Spinal cord (tissue), 10 donors: Measurements from ENCODE around the gene EEF1AKMT3. TPM values are rescaled to one million over a fixed set of nuclear protein-coding genes. Genes with fewer than 3 reads are reported as not detected.

ENCODE experiments used
- DNase-seq, 6 donors: peaks; one replicate each; pipeline versions ENCODE4 v3.0.0 to v3.0.0-alpha.2; 2013 to 2015; ENCODE audit warnings: low spot score in 6 of 6, low read depth in 4 of 6
- H3K27ac ChIP-seq: one replicate; pipeline ENCODE4 v1.5.1; 2013; ENCODE audit warnings: low read depth, low read length, control low read depth
- H3K27me3 ChIP-seq: one replicate; pipeline ENCODE4 v1.6.1; 2013; ENCODE audit warnings: low read length; ENCODE audit not compliant: control insufficient read depth, insufficient read depth
- H3K36me3 ChIP-seq: one replicate; pipeline ENCODE4 v1.6.1; 2013; ENCODE audit warnings: low read length; ENCODE audit not compliant: control insufficient read depth, insufficient read depth
- H3K4me1 ChIP-seq: one replicate; pipeline ENCODE4 v1.6.1; 2013; ENCODE audit warnings: low read length; ENCODE audit not compliant: control insufficient read depth, insufficient read depth
- H3K4me3 ChIP-seq: one replicate; pipeline ENCODE4 v1.5.1; 2013; ENCODE audit warnings: low read depth, low read length, control low read depth
- H3K9me3 ChIP-seq: one replicate; pipeline ENCODE4 v1.6.1; 2013; ENCODE audit warnings: low read length; ENCODE audit not compliant: control insufficient read depth, insufficient read depth
- WGBS: methylation state at CpG from one replicate; pipeline ENCODE4 v1.1.5; 2013; ENCODE audit warnings: missing lambda C conversion rate; ENCODE audit not compliant: insufficient coverage; 5-methylcytosine and 5-hydroxymethylcytosine counted together
- polyA plus RNA-seq, 2 donors: library from polyadenylated mRNA; unstranded; fragments of 120-200 nt; gene quantifications; one replicate each; pipeline ENCODE4 v1.2.1, GENCODE V29; 2013; ENCODE audit not compliant: insufficient read length in 2 of 2
- total RNA-seq, 2 donors: library from RNA; depleted of rRNA in 1 of 2; stranded (reverse); fragments of 120-200 nt in 1 of 2; fragments of >200 nt in 1 of 2; gene quantifications; one replicate each; pipeline versions ENCODE4 v1.2.3 to v1.2.4, GENCODE V29; 2013 to 2014
- donor health status: healthy.

The EEF1AKMT3 gene
- total and polyA plus RNA-seq, 4 donors = 4.7 to 6.1 (median 5.7) TPM

DNA sequence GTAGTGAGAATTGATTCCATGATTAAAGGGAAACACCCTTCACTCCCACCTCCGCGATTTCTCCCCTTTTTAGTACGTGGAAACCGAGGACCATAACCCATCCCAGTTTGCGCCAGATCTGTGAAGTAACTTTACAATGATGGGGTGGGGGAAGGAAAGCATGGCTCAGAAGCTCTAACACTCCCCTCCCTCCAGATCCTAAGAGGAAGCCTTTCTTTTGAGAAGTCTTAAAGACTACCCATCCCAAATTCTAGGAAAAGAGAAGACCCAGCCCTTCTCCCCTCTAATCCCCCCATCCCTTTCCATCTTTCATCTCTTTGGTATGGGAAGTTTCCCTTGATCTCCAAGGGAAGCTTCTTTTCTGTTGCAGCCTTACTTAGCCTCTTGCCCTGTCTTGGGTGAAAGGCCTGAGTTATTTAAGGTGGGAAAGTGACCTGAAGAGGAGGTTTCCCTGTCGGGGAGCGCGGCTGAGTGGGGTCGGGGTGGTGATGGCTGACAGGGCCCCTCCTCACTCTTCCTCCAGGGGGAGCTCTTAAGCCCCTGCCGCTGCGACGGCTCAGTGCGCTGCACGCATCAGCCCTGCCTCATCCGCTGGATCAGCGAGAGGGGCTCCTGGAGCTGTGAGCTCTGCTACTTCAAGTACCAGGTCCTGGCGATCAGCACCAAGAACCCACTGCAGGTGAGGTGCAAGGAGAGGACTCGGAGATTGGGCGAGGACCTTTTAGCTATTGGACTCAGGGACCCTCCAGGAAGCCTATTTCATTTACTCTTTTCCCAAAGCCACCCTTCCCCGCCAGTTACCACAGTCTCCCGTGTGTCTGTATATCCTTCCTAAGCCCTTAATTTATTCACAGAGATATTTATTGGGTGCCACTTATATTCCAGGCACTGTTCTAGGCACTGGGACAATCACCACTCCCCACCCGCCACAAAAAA, 15.7 kb upstream of the EEF1AKMT3 start:
- peak overlapping the region; percentile 46 for H3K4me3 ChIP-seq

DNA sequence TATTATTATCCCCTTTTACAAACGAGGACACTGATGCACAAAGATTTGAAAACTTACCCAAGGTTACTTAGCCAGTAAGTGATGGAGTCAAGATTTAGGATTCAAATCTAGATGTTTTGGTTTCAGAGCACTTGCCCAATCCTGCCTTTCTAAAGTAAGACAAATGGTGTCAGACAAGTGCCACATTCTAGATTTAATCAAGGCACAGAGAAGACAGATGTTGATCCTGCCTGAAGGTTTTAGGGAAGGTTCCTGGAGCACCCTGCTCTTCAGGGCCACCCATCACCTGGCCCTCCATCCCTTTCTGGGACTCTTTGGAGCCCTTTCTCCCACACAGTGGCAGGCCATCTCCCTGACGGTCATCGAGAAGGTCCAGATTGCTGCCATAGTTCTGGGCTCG, 14.6 kb upstream of the EEF1AKMT3 start:
- peaks cover 37% of the 10 kb centered on the region for H3K36me3 ChIP-seq
- H3K4me1 ChIP-seq = peaks cover 14% of the 10 kb centered on the region
- H3K27ac ChIP-seq = no peak overlapping the region
- peaks cover 2% of the 10 kb centered on the region for H3K27me3 ChIP-seq
- no peak overlapping the region for H3K4me3 ChIP-seq
- no peak for DNase-seq
- whole genome bisulfite sequencing = 94% methylated on average over 3 of the region's 4 CpGs
- H3K9me3 ChIP-seq = no peaks in the 10 kb centered on the region

More for the DNA sequence above, 15.7 kb upstream of the EEF1AKMT3 start:
- no peak for DNase-seq
- Histone ChIP-seq H3K27ac (no peak overlapping the region), H3K36me3 (peaks cover 34% of the 10 kb centered on the region), H3K27me3 (no peaks in the 10 kb centered on the region), H3K4me1 (peaks cover 14% of the 10 kb centered on the region), H3K9me3 (no peaks in the 10 kb centered on the region)
- 15% methylated on average over 11 of the region's 22 CpGs for WGBS

DNA sequence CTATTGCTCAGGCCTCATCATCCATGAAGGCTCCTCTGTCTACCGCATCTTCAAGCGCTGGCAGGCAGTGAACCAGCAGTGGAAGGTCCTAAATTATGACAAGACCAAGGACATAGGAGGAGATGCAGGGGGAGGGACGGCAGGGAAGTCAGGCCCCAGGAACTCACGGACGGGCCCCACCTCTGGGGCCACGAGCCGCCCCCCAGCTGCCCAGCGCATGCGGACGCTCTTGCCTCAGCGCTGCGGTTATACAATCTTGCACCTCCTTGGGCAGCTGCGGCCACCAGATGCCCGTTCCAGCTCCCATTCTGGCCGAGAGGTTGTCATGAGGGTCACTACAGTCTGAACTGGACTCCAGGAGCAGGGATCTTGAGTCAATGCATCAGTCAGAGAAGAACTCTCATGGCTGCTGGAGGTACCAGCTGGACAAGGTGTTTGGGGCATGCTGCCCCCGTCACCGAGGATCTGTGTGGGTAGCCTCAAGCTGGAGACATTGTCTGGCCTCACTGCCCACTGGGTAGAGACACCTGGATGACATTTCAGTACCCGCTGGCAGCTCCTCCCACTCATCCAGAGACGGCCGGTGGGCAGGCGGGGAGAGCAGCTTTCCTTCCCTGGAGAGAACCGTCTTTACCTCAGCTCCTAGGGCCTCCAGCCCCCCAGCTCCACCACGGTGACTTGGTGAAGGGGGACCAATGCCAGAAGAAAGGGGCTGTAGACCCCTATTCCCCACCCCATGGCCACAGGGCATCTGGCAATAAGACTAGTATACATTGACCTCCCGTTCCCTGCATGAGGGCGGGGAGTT, 13.7 kb upstream of the EEF1AKMT3 start:
- H3K4me3 ChIP-seq = no peak overlapping the region
- H3K27ac ChIP-seq = no peak overlapping the region
- peaks cover 37% of the 10 kb centered on the region for H3K36me3 ChIP-seq
- peaks cover 14% of the 10 kb centered on the region for H3K4me1 ChIP-seq
- DNase-seq = no peak
- no peaks in the 10 kb centered on the region for H3K9me3 ChIP-seq
- peaks cover 10% of the 10 kb centered on the region for H3K27me3 ChIP-seq
- WGBS = 92% methylated on average over 23 of the region's 25 CpGs

DNA sequence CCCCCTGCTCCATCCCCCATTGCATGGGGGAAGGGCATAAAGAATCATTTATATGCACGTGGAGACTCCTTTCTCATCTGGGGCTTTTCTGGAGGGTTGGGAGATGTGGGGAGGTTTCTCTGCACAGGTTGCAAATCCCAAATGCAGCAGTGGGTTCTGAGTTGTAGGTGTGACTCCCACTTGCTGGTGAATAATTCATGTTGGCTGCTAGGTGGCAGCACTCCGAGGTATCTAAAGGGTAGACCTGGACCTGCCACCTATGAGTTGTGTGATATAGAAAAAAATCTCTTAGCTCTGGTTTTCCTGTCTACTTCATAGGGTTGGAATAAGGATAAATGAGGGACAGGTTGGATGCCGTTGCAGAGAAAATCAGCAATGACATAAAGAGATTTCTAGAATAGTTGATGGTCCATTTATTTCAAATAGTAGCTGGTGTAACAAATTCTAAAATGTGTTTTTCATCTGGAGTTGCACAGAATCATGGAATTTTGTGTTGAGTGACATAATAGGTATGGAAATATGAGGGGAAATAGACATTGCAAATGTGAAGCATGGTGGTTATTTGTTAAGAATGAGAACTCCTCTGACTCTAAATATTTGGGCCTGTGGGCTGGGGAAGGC, 12.9 kb upstream of the EEF1AKMT3 start:
- H3K27ac ChIP-seq = no peak overlapping the region
- DNase-seq = peak in 1 of 6 donors; percentile 68
- 31% methylated on average over 3 of the region's 3 CpGs for WGBS
- no peak overlapping the region for H3K4me3 ChIP-seq
- H3K27me3 ChIP-seq = peaks cover 18% of the 10 kb centered on the region
- no peaks in the 10 kb centered on the region for H3K9me3 ChIP-seq
- H3K36me3 ChIP-seq = peaks cover 37% of the 10 kb centered on the region
- H3K4me1 ChIP-seq = peaks cover 13% of the 10 kb centered on the region

DNA sequence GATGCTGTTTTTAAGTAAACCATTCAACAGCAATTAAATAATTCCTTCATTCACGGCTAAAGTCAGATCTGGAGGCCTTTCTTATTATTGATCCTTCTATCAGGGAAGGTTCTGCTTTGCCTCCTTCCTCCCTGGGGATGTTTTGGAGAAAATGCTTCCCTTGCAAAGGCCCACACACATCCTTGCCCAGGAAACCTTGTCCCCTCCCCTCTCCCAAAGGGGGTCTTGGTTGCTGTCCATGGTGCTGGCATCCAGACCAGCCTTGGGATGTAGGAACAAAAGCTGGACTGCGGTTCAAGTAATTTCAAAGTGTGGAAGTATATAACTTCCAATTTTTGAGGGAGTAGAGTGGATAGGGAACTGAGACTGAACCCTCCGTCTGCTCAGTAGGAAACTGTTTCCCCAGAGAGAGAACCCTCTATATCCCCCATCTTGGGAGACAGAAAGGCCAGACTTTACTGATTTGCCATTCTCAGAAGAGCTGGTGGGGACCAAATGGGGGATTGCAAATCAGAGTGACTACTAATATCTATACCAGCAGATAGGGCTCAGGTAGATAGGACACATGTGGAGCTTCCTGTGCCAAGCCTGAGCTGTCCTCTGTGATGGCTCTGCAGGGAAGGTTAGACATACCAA, 11.9 kb upstream of the EEF1AKMT3 start:
- no peak overlapping the region for H3K4me3 ChIP-seq
- no CpG with 5 or more reads among the region's 3 CpGs for WGBS
- no peak for DNase-seq
- peaks cover 37% of the 10 kb centered on the region for H3K36me3 ChIP-seq
- peaks cover 27% of the 10 kb centered on the region for H3K27me3 ChIP-seq
- H3K9me3 ChIP-seq = no peaks in the 10 kb centered on the region
- H3K4me1 ChIP-seq = peaks cover 20% of the 10 kb centered on the region
- H3K27ac ChIP-seq = no peak overlapping the region

DNA sequence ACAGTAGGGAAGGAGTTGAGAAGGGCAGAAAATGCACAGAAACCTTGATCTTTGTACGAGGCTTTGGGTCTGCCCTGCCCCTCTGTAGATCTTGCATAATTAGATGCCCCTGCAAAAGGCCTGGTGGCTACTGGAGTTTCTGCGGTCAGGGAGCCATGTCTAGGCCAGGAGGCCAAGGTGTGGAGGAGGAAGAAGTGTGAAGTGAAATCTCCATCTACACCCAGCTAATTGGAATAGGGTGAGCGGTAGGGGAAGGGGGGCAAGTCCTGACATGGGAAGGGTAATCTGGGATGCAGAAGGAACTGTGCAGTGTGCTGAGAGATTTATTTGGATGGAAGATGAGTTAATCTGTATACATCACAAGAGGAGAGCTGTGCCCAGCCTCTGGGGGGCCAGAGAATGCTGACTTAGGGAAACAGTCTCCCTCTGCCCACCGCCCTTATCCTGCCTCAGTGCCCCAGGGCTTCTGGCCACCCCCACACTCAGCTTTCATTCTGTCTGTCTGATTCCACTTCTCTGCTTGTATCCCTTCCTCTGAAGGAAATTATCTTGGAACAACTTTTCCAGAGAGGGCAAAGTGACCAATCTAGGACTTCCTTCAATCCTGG, 10.9 kb upstream of the EEF1AKMT3 start:
- Histone ChIP-seq H3K4me3 (no peak overlapping the region), H3K27me3 (peaks cover 38% of the 10 kb centered on the region), H3K27ac (no peak overlapping the region), H3K9me3 (no peaks in the 10 kb centered on the region), H3K36me3 (peaks cover 37% of the 10 kb centered on the region), H3K4me1 (peaks cover 25% of the 10 kb centered on the region)
- WGBS = 87% methylated on average over 3 of the region's 4 CpGs
- no peak for DNase-seq

DNA sequence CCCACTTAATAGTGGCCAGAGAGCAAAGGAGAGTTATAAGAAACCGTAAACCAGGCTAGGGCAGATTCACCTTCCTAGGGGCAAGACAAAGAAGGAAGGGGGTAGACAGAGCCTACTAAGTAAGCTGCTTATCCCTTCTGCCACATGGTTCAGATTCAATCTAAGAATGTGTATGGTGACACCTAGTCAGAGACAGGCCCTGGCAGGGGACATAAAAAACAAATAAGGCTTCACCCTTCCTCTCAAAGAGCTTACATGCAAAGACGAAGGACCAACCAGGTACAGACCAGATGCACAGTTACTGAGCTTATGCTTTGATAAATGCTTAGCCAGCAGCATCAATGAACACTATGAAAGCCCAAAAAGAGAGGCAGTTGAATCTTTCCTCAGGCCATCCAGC, 10.0 kb upstream of the EEF1AKMT3 start:
- Histone ChIP-seq H3K36me3 (peaks cover 28% of the 10 kb centered on the region), H3K4me1 (peaks cover 28% of the 10 kb centered on the region), H3K4me3 (no peak overlapping the region), H3K27ac (no peak overlapping the region), H3K27me3 (peaks cover 47% of the 10 kb centered on the region), H3K9me3 (no peaks in the 10 kb centered on the region)
- DNase-seq = no peak
- WGBS = 100% methylated on average over 2 of the region's 2 CpGs

DNA sequence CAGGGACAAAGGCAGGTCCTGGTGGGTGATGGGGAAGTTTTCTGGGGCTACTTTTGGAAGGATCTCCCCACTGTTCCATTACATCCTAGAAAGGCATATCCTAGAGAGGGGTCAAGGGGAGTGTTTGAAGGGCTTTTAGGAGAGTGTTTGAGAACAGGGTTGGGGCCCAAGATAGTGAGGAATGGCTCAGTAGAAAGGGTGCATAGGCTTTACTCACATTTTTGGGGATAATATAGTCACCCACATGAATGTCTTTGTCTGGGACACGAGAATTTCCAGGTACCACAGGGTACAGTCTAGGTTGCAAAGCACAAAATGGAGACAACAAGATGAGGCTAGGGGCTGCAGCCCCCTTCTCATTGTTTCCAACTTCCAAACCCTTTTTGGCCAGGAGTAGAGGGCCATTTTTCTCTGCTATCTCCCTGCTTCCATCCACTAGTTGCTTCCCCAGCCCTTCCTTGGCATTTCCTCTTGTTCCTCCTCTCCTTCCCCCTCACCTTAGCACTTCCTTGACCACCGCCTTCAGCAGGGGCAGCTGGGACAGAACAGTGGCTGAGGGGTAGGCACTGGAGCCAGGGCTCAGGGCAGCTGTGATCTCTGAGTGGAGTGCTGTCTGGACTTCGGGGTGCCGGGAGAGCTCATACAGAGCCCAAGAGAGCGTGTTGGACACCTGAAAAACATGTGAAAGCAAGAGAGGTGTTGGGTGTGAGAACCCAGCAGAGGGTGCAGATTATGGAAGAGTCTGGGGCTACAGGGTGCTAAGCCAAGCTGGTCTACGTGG, 8.3 kb upstream of the EEF1AKMT3 start:
- 75% methylated on average over 4 of the region's 6 CpGs for whole genome bisulfite sequencing
- Histone ChIP-seq H3K27me3 (peaks cover 53% of the 10 kb centered on the region), H3K4me1 (peaks cover 28% of the 10 kb centered on the region), H3K4me3 (no peak overlapping the region), H3K27ac (no peak overlapping the region), H3K36me3 (peaks cover 16% of the 10 kb centered on the region), H3K9me3 (no peaks in the 10 kb centered on the region)
- DNase-seq = no peak
